Measurements from ENCODE around the gene CLSTN3. TPM values are rescaled to one million over a fixed set of nuclear protein-coding genes. Genes with fewer than 3 reads are reported as not detected.
"Not testable (repeated sequence)": the region's sequence is repeated elsewhere in the genome, so short reads cannot be mapped to it uniquely, and the experiment has no call there.

The CLSTN3 gene
- total RNA-seq, 1 experiment from 2014 or later, result 5.2 TPM

DNA sequence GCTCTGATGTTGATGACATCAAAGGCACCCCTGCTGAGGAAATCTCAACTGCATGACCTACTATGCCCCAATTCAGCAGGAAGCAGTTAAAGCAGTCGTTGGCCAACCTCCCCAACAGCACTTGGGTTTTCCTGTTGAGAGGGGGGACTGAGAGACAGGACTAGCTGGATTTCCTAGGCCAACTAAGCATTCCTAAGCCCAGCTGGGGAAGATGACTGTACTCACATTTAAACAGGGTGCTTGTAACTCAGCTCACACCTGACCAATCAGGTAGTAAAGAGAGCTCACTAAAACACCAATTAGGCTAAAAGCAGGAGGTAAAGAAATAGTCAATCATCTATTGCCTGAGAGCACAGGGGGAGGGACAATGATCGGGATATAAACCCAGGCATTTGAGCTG, 55.9 kb downstream of the CLSTN3 start:
- not testable (repeated sequence) for DNase-seq (ENCODE audit: extremely low read depth, low read depth)

DNA sequence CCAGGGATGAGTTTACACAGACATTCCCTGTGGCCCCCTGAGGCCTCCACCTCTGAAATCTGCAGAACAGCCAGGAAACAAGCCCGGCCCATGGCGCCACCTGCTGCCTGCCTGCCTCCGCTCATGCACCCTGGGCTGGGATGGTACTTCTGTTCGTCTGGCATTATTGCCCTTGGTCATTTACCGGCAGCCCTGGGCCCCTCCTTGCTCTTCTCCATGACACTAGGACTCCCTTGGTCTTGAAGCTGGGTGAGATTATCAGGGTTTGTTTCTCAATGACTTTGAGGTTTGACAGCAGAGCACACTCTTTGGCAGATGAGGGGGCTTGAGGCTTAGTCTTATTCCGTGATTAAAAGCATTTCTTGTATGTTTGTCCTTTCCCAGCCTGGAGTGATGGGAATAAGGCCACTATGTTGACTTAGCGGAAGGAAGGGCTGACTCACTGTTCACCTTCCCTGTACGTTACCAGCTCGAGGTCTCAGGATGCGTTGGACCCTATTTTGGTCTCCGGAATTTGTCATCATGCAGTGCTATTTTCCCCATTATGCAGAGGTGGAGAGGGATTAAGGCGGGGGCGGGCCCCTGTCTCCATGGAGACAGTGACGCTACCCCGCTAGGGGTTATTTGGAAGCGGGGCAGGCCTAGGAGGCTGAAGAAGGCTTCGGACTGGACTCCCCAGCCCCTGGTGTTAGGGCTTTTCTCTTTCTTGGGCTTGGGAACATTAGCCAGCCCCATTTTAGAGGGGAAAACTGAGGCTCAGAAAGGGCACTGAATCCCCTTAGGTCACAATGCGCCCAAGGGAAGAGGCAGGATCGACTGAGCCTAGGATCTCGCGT, 58.6 kb downstream of the CLSTN3 start:
- DNase-seq (ENCODE audit: extremely low read depth, low read depth), result peak; percentile 61

DNA sequence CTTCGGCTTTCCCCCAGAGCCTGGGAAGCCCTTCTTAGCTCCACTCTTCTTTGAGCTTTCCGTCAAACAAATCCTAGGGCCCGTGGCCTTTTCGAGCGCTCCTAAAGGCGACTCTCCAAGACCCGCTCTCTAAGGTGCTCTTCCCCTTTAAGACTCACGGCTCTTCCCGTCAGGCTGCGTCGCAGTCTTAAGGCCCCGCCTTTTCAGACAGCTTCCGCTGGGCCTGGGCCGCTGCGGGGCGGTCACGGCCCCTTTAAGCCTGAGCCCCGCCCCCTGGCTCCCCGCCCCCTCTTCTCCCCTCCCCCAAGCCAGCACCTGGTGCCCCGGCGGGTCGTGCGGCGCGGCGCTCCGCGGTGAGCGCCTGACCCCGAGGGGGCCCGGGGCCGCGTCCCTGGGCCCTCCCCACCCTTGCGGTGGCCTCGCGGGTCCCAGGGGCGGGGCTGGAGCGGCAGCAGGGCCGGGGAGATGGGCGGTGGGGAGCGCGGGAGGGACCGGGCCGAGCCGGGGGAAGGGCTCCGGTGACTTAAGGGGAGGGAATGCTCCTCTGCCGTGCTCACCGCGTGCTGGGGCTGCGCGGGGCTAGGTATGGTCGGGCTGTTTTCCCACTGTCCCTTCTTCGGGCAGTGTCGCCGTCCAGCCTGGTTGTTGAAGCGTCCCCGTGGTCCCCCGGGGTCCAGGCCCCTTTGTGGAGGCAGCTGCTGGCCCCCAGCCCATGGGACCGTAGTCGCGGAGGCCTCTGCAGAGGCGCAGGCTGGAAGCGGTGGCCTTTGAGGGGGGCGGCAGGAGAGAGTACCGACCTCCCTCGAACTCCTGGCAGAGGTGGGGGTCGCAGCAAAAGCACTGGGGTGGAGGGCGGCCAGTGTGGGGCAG, 59.5 kb downstream of the CLSTN3 start, which contains the start of gene PEX5:
TSS of gene PEX5 (plus strand) at position 289 of the 870 bp plus-strand sequence. CDS start 692 bp downstream, outside the sequence.
- DNase-seq (ENCODE audit: extremely low read depth, low read depth), result peak; percentile 84

DNA sequence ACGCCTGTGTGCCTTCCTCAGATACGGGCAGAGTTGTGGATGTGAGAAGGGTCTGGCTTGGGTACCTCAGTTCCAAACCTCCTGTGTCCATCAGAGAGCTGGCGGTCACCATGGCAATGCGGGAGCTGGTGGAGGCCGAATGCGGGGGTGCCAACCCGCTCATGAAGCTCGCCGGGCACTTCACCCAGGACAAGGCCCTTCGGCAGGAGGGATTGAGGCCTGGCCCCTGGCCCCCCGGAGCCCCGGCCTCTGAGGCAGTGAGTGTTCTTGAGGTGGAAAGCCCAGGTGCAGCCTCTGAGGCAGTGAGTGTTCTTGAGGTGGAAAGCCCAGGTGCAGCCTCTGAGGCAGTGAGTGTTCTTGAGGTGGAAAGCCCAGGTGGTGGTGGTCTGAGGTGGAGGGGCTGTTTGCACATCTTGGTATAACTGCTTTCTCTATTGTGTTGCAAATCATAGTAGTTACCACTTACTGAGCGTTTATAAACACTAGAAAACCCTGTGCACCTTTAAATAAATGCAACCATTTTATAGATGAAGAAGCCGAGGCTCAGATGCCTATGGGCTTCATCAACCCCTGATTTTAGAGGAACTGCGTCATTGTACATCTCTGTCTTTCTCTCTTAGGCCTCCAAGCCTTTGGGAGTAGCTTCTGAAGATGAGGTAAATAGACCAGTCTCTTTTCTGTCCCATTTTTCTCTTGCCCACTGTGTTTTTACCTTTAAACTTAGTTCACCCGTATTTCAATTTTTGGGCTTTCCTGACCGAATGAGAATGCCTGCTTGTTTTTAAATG, 60.3 kb downstream of the CLSTN3 start:
- DNase-seq (ENCODE audit: extremely low read depth, low read depth), result no peak

DNA sequence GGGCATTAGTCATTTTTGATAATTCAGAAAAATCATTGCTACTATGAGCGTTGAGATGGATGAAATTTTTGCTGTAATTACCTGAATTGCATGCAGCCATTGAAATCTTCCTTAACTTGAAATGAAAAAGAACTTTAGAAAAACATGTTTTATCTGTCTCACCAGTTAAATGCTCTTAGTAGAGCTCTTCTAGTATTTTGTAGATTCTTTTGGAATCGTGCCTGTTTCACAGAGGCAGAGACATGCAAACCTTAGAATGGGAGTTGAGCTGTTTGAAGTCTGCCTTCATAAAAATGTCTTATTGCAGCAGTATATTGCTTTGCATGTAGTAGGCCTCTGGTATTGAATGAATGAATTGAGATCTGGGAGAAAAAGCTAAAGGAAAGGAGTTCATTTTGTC, 63.5 kb downstream of the CLSTN3 start:
- no peak for DNase-seq (ENCODE audit: extremely low read depth, low read depth)

DNA sequence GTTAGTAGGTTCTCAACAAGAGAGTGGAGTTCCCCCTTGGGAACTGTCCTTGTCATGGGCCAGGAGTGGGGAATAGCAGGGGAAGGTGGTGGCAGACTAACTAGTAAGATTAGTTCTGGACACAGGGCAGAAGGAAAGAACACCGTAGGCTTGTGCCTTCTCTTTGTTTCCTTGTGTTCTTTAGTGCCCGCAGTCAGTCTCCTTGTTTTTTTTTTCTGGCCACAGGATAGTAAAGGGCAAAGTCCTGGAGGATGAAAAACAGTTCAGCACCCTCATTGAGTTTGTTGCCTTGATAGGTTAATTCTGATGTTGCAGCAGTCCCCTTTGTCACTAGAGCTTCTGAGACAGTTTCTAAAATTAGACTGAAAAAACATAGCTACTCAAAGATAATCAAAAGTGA, 67.7 kb downstream of the CLSTN3 start:
- no peak for DNase-seq (ENCODE audit: extremely low read depth, low read depth)

DNA sequence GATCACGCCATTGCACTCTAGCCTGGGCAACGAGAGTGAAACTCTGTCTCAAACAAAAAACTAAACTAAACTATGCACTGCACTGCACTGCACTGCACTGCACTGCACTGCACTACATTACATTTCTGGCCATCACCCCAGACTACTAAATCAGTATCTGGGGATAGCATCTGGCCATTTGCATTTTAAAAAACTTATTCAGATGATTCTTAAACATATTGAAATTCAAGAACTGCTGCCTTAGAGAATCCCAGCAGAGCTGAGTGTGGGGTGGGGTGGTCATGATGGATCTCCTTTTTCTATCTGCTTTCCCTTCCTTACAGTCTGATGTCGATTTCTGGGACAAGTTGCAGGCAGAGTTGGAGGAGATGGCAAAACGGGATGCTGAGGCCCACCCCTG, 72.9 kb downstream of the CLSTN3 start:
- DNase-seq (ENCODE audit: extremely low read depth, low read depth), result no peak

DNA sequence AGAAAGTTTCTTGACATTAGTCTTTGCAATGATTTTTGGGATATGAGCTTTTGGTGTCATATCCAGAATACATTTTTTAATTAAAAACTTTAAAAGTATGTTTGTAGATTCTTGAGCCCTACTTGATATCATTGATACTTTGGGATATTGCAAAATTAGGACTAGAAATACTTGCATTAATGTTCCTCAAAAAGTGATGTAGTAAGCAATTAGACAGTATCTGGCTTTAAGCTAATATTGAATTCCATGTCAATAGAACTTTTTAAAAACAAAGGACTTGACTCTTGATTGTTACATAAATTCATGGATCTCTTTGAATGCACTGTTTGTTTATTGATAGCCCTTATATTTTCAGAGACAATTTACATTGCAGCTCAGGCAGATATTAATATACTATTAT, 74.9 kb downstream of the CLSTN3 start:
- DNase-seq (ENCODE audit: extremely low read depth, low read depth), result no peak

DNA sequence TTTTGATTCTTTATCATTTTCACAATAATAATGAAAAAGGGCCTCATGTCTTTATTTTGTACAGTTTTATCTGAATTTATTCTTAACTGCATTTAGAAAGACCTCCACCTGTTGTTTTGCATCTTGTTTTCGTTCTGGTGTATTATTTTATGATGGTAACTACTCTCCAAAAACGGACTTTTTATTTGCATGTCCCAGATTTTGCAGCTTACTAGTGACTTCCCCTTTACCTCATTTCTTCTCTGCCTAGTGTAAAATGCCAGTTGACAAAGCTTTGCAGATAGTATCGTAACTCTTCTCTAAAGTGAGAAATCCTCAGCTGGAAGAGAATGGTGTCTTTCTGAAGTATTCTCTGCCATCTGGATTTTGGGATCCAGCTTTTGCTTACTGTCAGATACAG, 76.5 kb downstream of the CLSTN3 start:
- DNase-seq (ENCODE audit: extremely low read depth, low read depth), result no peak

DNA sequence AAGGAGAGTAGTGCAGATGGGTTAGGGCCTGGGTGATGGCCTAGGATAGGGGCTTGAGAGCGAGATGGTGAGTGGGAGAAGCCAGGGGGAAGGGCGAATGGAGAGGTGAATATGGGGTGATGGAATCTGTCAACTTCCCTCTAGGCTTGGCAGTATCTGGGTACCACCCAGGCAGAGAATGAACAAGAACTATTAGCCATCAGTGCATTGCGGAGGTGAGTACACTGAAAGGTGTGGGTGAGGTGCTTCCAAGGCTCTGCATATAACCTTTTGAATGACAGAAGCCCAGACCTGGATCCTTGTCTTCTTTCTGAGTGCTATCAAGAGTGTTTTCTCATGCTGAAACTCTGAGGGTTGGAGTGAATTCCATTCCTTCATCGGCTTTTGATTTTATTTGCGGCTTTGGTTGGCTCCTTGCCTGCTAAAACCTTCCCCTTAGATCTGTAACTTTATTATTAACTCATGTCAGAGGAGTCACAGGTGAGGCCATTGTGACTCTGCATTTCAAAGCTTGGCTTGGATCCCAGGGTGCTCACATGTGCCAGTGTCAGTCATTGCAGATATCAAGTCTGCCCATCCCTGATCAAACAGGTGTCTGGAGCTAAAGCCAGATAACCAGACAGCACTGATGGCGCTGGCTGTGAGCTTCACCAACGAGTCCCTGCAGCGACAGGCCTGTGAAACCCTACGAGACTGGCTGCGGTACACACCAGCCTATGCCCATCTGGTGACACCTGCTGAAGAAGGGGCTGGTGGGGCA, 77.9 kb downstream of the CLSTN3 start:
- no peak for DNase-seq (ENCODE audit: extremely low read depth, low read depth)

Small RNA genes lying within 50 kb of the gene (small RNA-seq; reads per million reads assigned to genes)
- 0 reads per million in 2 experiments for gene RNU6-485P

Other genes starting within 250 kb of the CLSTN3 start
- 11.9 and 12.7 TPM in 2 replicates for gene LRRC23, start 225.5 kb upstream of the CLSTN3 start, total RNA-seq (2014; rRNA removed; shearing (Covaris generic))
- gene ENO2, start 215.8 kb upstream of the CLSTN3 start, total RNA-seq (2014; rRNA removed; shearing (Covaris generic)), result 12.4 and 13.2 TPM in 2 replicates
- gene ATN1, start 202.4 kb upstream of the CLSTN3 start, total RNA-seq (2014; rRNA removed; shearing (Covaris generic)), result 6.6 and 10.5 TPM in 2 replicates
- not detected in 2 replicates for gene RNU7-1, start 186.6 kb upstream of the CLSTN3 start, total RNA-seq (2014; rRNA removed; shearing (Covaris generic))
- gene C12orf57, start 186.3 kb upstream of the CLSTN3 start, total RNA-seq (2014; rRNA removed; shearing (Covaris generic)), result 127 and 130 TPM in 2 replicates
- 3.4 and 5.4 TPM in 2 replicates for gene PTPN6, start 179.0 kb upstream of the CLSTN3 start, total RNA-seq (2014; rRNA removed; shearing (Covaris generic))
- gene PHB2, start 159.7 kb upstream of the CLSTN3 start, total RNA-seq (2014; rRNA removed; shearing (Covaris generic)), result 277 and 299 TPM in 2 replicates
- 47.5 and 52.5 TPM in 2 replicates for gene EMG1, start 159.5 kb upstream of the CLSTN3 start, total RNA-seq (2014; rRNA removed; shearing (Covaris generic))
- gene LPCAT3, start 111.9 kb upstream of the CLSTN3 start, total RNA-seq (2014; rRNA removed; shearing (Covaris generic)), result 9.3 and 10.6 TPM in 2 replicates
- gene C1S, start 69.7 kb upstream of the CLSTN3 start, total RNA-seq (2014; rRNA removed; shearing (Covaris generic)), result 21.1 and 21.9 TPM in 2 replicates
- gene C1R, start 37.9 kb upstream of the CLSTN3 start, total RNA-seq (2014; rRNA removed; shearing (Covaris generic)), result 2.6 and 3.5 TPM in 2 replicates
- 5.1 and 6.4 TPM in 2 replicates for gene C1RL, start 21.2 kb upstream of the CLSTN3 start, total RNA-seq (2014; rRNA removed; shearing (Covaris generic))
- gene RBP5, start 1.5 kb upstream of the CLSTN3 start, total RNA-seq (2014; rRNA removed; shearing (Covaris generic)), result not detected in 2 replicates
- 8.9 and 13.9 TPM in 2 replicates for gene PEX5, start 59.3 kb downstream of the CLSTN3 start, total RNA-seq (2014; rRNA removed; shearing (Covaris generic))
- not detected in 2 replicates for gene ACSM4, start 173.7 kb downstream of the CLSTN3 start, total RNA-seq (2014; rRNA removed; shearing (Covaris generic))